CD8-positive, alpha-beta memory T cell (primary cell): ENCODE results near the gene LRRC72. TPM values are rescaled to one million over a fixed set of nuclear protein-coding genes. Genes with fewer than 3 reads are reported as not detected.
"Not testable (repeated sequence)": the region's sequence is repeated elsewhere in the genome, so short reads cannot be mapped to it uniquely, and the experiment has no call there.

ENCODE experiments used
- CTCF ChIA-PET: fragments of 350-600 bp; sonication (Branson Sonifier 250); formaldehyde crosslinking; loops from one replicate; lab custom pipeline; 2021; ENCODE audit warnings: antibody characterized with exemption; lab: Charles Lee
- POLR2A ChIA-PET: fragments of 350-600 bp; sonication (Branson Sonifier 250); formaldehyde crosslinking; loops from one replicate; lab custom pipeline; 2021; ENCODE audit warnings: antibody characterized with exemption; lab: Charles Lee
- DNase-seq, 5 donors: peaks; one replicate each; pipeline versions ENCODE4 v3.0.0 to v3.0.0-alpha.2; 2020 to 2022; ENCODE audit warnings: mixed read lengths in 1 of 5
- H3K27ac ChIP-seq: one replicate; pipeline ENCODE4 v1.7.0; 2013; ENCODE audit warnings: low read depth, mild to moderate bottlenecking, low read length, moderate library complexity
- H3K27me3 ChIP-seq: 2 replicates; pipeline ENCODE4 v1.7.0; 2013; ENCODE audit warnings: low read length, mild to moderate bottlenecking; ENCODE audit not compliant: insufficient read depth, poor library complexity, severe bottlenecking
- H3K36me3 ChIP-seq: 2 replicates; pipeline ENCODE4 v1.7.0; 2013; ENCODE audit warnings: mild to moderate bottlenecking, low read length, moderate library complexity; ENCODE audit not compliant: insufficient read depth
- H3K4me1 ChIP-seq: 2 replicates; pipeline ENCODE4 v1.7.0; 2013; ENCODE audit warnings: mild to moderate bottlenecking, low read length, moderate library complexity; ENCODE audit not compliant: insufficient read depth
- H3K4me3 ChIP-seq: 2 replicates; pipeline ENCODE4 v1.7.0; 2013; ENCODE audit warnings: mild to moderate bottlenecking, low read length
- H3K9me3 ChIP-seq: 2 replicates; pipeline ENCODE4 v1.7.0; 2013; ENCODE audit warnings: mild to moderate bottlenecking, low read length
- H3K27ac Mint-ChIP-seq, 8 donors: one replicate each; pipeline ENCODE4 v1.8.0; 2020 to 2021; ENCODE audit warnings: mixed read lengths in 8 of 8, mild to moderate bottlenecking in 6 of 8, inconsistent platforms in 3 of 8, moderate library complexity in 3 of 8
- H3K27me3 Mint-ChIP-seq, 2 donors: one replicate each; pipeline ENCODE4 v1.8.0; 2020 to 2021; ENCODE audit warnings: mixed read lengths in 2 of 2, mild to moderate bottlenecking in 1 of 2, moderate library complexity in 1 of 2
- H3K36me3 Mint-ChIP-seq, 3 donors: one replicate each; pipeline ENCODE4 v1.8.0; 2020 to 2021; ENCODE audit warnings: mixed read lengths in 3 of 3, inconsistent platforms in 1 of 3, mild to moderate bottlenecking in 1 of 3
- H3K4me1 Mint-ChIP-seq, 3 donors: one replicate each; pipeline ENCODE4 v1.8.0; 2020 to 2021; ENCODE audit warnings: mixed read lengths in 3 of 3, inconsistent platforms in 1 of 3, mild to moderate bottlenecking in 1 of 3
- H3K4me3 Mint-ChIP-seq, 7 donors: one replicate each; pipeline ENCODE4 v1.8.0; 2020 to 2021; ENCODE audit warnings: mixed read lengths in 7 of 7, mild to moderate bottlenecking in 6 of 7, moderate library complexity in 4 of 7, inconsistent platforms in 2 of 7
- H3K9me3 Mint-ChIP-seq, 5 donors: one replicate each; pipeline ENCODE4 v1.8.0; 2020 to 2022; ENCODE audit warnings: mixed read lengths in 5 of 5, mild to moderate bottlenecking in 3 of 5, moderate library complexity in 2 of 5, inconsistent platforms in 1 of 5
- polyA plus RNA-seq: library from polyadenylated mRNA; unstranded; fragments of 300-500 nt; fragmentation: Illumina TruSeq; gene quantifications from one replicate; pipeline ENCODE4 v1.2.3, GENCODE V29; 2021
- total RNA-seq, 2 experiments: library from RNA; stranded (reverse); gene quantifications; one replicate each; pipeline ENCODE4 v1.2.3, GENCODE V29; 2021

LRRC72 gene
- total and polyA plus RNA-seq, 3 experiments from 2014 or later = not detected

DNA sequence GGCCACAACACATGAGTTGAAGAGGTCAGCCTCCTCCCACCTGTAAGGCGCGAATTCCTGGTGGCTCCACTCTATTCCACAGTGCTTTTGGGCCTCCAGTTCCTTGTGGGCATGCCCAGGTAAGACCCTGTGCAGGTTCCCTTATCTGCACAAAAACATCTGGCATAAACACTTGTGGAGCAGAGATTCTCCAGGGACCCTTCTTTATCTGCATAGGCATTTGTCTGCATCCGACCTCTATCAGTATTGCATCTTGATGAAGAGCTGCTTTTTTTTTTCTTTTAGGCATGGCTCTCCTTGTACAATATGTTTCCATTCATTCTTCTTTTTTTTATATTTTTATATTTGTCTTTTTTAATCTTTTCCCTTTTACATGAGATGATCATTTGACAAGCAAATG is 60.5 kb downstream of the LRRC72 start:
- no peaks in the 10 kb centered on the region for H3K36me3 Mint-ChIP-seq
- H3K27me3 Mint-ChIP-seq = peaks cover 2 to 16% of the 10 kb centered on the region in 2 donors
- no peaks in the 10 kb centered on the region for H3K27me3 ChIP-seq
- H3K4me1 ChIP-seq = no peaks in the 10 kb centered on the region
- H3K9me3 Mint-ChIP-seq = no peaks in the 10 kb centered on the region
- no peak overlapping the region for H3K27ac Mint-ChIP-seq
- no peaks in the 10 kb centered on the region for H3K36me3 ChIP-seq
- POLR2A ChIA-PET = no interaction called here
- no peak overlapping the region for H3K4me3 ChIP-seq
- H3K27ac ChIP-seq = no peak overlapping the region
- no peak overlapping the region for H3K4me3 Mint-ChIP-seq
- DNase-seq = no peak
- no peaks in the 10 kb centered on the region for H3K9me3 ChIP-seq
- CTCF ChIA-PET = interaction anchor here (0.6 to 0.9 kb wide), 2 partner anchors 11 to 505 kb away, joined by 3 read pairs; no protein-coding TSS in a partner anchor
- H3K4me1 Mint-ChIP-seq = no peaks in the 10 kb centered on the region

DNA sequence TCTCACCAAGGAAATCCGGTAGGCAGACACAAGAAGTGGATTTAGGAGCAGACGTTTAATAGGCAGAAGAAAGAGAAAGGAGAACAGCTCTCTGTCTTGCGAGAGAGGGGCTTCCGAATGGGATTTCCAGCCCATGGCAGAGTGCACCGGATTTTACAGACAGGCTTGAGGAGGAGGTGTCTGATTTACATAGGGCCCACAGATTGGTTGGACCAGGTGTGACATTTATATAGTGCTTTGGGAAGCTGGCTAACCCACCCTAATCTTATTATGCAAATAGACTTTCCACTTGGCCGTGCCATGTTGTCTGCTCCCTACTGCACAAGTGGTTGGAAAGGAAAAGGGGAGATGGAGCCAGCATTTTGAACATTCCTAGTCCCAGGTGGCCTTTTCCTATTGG is 61.2 kb downstream of the LRRC72 start:
- Mint-ChIP-seq H3K9me3 (no peaks in the 10 kb centered on the region), H3K4me1 (no peaks in the 10 kb centered on the region), H3K4me3 (no peak overlapping the region), H3K27ac (no peak overlapping the region), H3K27me3 (peaks cover 2 to 13% of the 10 kb centered on the region in 2 donors), H3K36me3 (no peaks in the 10 kb centered on the region)
- Histone ChIP-seq H3K4me3 (no peak overlapping the region), H3K27me3 (no peaks in the 10 kb centered on the region), H3K27ac (no peak overlapping the region), H3K36me3 (no peaks in the 10 kb centered on the region), H3K4me1 (no peaks in the 10 kb centered on the region), H3K9me3 (no peaks in the 10 kb centered on the region)
- ChIA-PET POLR2A (no interaction called here), CTCF (interaction anchor here (0.9 kb wide), 1 partner anchor 10 kb away, joined by 3 read pairs; no protein-coding TSS in a partner anchor)
- no peak for DNase-seq

DNA sequence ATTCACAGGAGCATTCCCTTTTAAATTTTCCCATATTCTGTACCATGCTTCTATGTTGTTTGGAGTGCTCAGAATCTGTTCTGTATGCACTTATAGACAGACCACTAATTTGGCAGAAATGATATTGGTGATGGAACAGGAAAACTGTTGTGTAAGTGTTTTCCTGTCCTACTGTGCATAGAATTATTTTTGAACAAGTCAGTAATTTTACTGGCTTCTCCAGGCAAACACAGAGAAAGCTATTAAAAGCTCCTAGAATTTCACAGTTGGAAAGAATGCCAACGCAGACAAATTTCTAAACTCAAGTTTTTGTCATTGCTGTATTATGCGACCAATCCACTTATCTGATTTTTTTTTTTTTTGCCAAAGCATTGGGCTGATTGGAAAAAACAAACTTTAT is 63.3 kb downstream of the LRRC72 start:
- Mint-ChIP-seq H3K27me3 (peaks cover 2 to 5% of the 10 kb centered on the region in 2 donors), H3K27ac (no peak overlapping the region), H3K9me3 (no peaks in the 10 kb centered on the region), H3K4me1 (no peaks in the 10 kb centered on the region), H3K36me3 (peaks cover 0 to 1% (median 0%) of the 10 kb centered on the region in 3 donors), H3K4me3 (no peak overlapping the region)
- Histone ChIP-seq H3K4me1 (no peaks in the 10 kb centered on the region), H3K27ac (no peak overlapping the region), H3K9me3 (no peaks in the 10 kb centered on the region), H3K27me3 (no peaks in the 10 kb centered on the region), H3K4me3 (no peak overlapping the region), H3K36me3 (no peaks in the 10 kb centered on the region)
- ChIA-PET CTCF (no interaction called here), POLR2A (interaction anchor here (0.6 kb wide), 1 partner anchor 19 kb away, joined by 3 read pairs; no protein-coding TSS in a partner anchor)
- no peak for DNase-seq

DNA sequence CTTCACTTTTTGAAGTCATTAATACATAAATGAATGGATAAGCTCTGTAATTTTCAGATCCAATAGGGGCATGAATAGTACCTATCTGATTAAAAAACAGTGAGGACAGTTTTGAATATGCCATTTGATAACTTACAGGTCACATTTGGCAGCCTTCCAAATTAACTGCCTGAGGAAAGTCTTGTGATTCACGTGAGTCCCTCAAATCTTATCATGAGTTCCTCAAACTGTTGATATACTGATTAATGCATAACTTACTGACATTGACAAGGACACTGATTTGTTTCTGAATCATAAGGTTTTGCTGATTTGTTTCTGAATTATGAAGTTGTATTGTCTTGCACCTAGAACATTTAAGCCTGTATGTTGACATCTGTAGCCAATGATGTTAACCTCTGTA is 63.8 kb downstream of the LRRC72 start:
- ChIA-PET POLR2A (no interaction called here), CTCF (no interaction called here)
- no peaks in the 10 kb centered on the region for H3K27me3 ChIP-seq
- H3K9me3 ChIP-seq = no peaks in the 10 kb centered on the region
- Mint-ChIP-seq H3K4me3 (no peak overlapping the region), H3K4me1 (no peaks in the 10 kb centered on the region), H3K27ac (no peak overlapping the region), H3K36me3 (peaks cover 0 to 1% (median 0%) of the 10 kb centered on the region in 3 donors), H3K9me3 (no peaks in the 10 kb centered on the region), H3K27me3 (peaks cover 2 to 5% of the 10 kb centered on the region in 2 donors)
- no peaks in the 10 kb centered on the region for H3K36me3 ChIP-seq
- DNase-seq = no peak
- H3K4me1 ChIP-seq = no peaks in the 10 kb centered on the region
- no peak overlapping the region for H3K4me3 ChIP-seq
- no peak overlapping the region for H3K27ac ChIP-seq

DNA sequence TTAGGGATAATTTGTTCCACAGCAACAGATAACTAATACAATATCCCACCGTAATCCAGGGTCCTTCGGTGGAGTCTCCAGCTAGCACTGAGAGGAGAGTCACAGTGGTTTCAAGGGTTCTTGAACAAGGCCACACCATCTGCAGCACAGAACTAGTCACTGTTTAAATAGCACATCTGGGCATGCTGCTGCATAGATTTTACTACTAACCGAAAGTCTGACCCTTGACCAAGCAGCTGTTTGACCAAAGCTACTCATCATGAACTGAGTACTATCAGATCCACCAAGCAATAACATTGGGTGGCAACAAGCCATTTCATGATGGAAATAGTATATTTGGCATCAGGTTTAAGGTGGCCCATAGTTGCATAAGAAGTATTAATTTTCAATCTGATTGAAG is 65.8 kb downstream of the LRRC72 start:
- no peak overlapping the region for H3K4me3 Mint-ChIP-seq
- ChIA-PET POLR2A (no interaction called here), CTCF (no interaction called here)
- peaks cover 0 to 1% (median 0%) of the 10 kb centered on the region in 3 donors for H3K36me3 Mint-ChIP-seq
- Histone ChIP-seq H3K4me1 (no peaks in the 10 kb centered on the region), H3K27me3 (no peaks in the 10 kb centered on the region), H3K9me3 (no peaks in the 10 kb centered on the region), H3K27ac (no peak overlapping the region), H3K4me3 (no peak overlapping the region), H3K36me3 (no peaks in the 10 kb centered on the region)
- no peak for DNase-seq
- H3K27me3 Mint-ChIP-seq = peaks cover 0 to 2% of the 10 kb centered on the region in 2 donors
- H3K27ac Mint-ChIP-seq = no peak overlapping the region
- no peaks in the 10 kb centered on the region for H3K9me3 Mint-ChIP-seq
- H3K4me1 Mint-ChIP-seq = no peaks in the 10 kb centered on the region

DNA sequence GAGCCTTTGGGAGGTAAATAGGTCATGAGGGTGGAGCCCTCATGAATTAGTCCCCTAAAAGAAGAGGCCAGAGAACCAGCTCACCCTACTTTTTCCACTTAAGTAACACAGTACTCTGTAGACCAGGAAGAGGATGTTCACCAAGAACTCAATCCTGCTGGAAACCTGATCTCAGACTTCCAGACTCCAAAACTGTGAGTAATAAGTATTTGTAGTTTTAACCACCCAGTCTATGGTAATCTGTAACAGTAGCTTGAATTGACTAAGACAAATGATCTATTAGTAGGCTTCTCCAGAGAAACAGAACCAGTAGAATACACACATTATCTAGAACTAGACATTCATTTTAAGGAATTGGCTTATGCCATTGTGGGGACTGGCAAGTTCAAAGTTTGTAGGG is 67.4 kb downstream of the LRRC72 start:
- H3K27ac ChIP-seq = no peak overlapping the region
- CTCF ChIA-PET = no interaction called here
- POLR2A ChIA-PET = no interaction called here
- Mint-ChIP-seq H3K9me3 (no peaks in the 10 kb centered on the region), H3K4me1 (no peaks in the 10 kb centered on the region), H3K36me3 (peaks cover 0 to 8% (median 4%) of the 10 kb centered on the region in 3 donors), H3K4me3 (no peak overlapping the region), H3K27ac (peak overlapping the region in 1 of 8 donors; percentile 46), H3K27me3 (no peaks in the 10 kb centered on the region)
- no peaks in the 10 kb centered on the region for H3K27me3 ChIP-seq
- DNase-seq = no peak
- no peaks in the 10 kb centered on the region for H3K9me3 ChIP-seq
- H3K4me1 ChIP-seq = no peaks in the 10 kb centered on the region
- H3K4me3 ChIP-seq = no peak overlapping the region
- H3K36me3 ChIP-seq = no peaks in the 10 kb centered on the region

DNA sequence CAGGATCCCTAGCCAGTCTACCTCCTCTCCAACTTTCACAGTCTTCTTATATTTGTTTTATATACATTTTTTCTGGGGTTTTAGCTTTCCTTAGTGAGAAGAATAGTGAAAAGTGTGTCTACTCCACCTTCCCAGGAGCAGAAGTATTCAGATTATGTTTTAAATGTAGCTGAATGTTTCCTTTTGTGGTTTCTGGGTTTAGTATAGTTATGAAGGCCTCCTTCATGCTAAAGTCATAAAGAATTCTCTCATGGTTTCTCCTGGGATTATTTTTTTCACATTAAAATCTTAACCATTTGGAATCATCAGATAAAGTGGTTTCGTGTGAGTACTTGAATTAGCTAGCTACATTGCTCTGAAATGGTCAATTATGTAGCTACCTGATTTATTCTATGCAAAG is 68.1 kb downstream of the LRRC72 start:
- H3K27ac Mint-ChIP-seq = no peak overlapping the region
- Histone ChIP-seq H3K4me1 (no peaks in the 10 kb centered on the region), H3K4me3 (no peak overlapping the region), H3K27ac (no peak overlapping the region), H3K9me3 (no peaks in the 10 kb centered on the region), H3K27me3 (no peaks in the 10 kb centered on the region), H3K36me3 (no peaks in the 10 kb centered on the region)
- no peaks in the 10 kb centered on the region for H3K4me1 Mint-ChIP-seq
- H3K27me3 Mint-ChIP-seq = no peaks in the 10 kb centered on the region
- ChIA-PET POLR2A (no interaction called here), CTCF (no interaction called here)
- no peak for DNase-seq
- no peaks in the 10 kb centered on the region for H3K9me3 Mint-ChIP-seq
- peaks cover 0 to 12% (median 7%) of the 10 kb centered on the region in 3 donors for H3K36me3 Mint-ChIP-seq
- no peak overlapping the region for H3K4me3 Mint-ChIP-seq

DNA sequence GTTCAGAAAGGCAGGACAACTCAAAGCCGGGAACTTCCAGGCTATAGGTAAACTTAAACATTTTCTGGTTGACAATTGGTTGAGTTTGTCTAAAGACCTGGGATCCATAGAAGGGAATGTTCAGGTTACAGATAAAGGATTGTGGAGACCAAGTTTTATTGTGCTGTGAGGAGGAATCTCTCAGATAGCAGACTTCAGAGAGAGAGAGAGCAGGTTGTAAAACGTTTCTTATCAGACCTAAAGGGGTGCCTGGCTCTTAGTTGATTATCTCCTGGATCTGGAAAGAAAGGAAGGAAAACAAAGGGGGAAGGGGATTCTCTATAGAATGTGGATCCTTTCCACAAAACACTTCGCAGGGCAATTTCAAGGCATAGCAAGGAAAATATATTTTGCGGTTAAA is 69.0 kb downstream of the LRRC72 start:
- peaks cover 0 to 21% (median 7%) of the 10 kb centered on the region in 3 donors for H3K36me3 Mint-ChIP-seq
- H3K4me1 Mint-ChIP-seq, H3K27ac Mint-ChIP-seq, H3K36me3 ChIP-seq, H3K9me3 Mint-ChIP-seq, H3K27me3 Mint-ChIP-seq, DNase-seq, POLR2A ChIA-PET, H3K9me3 ChIP-seq, H3K4me3 Mint-ChIP-seq, H3K4me1 ChIP-seq, CTCF ChIA-PET, H3K4me3 ChIP-seq, H3K27me3 ChIP-seq, H3K27ac ChIP-seq: not testable (repeated sequence)
